Measurements from ENCODE around the gene ACOT8.
"Not testable (repeated sequence)": the region's sequence is repeated elsewhere in the genome, so short reads cannot be mapped to it uniquely, and the experiment has no call there.

The ACOT8 gene

DNA sequence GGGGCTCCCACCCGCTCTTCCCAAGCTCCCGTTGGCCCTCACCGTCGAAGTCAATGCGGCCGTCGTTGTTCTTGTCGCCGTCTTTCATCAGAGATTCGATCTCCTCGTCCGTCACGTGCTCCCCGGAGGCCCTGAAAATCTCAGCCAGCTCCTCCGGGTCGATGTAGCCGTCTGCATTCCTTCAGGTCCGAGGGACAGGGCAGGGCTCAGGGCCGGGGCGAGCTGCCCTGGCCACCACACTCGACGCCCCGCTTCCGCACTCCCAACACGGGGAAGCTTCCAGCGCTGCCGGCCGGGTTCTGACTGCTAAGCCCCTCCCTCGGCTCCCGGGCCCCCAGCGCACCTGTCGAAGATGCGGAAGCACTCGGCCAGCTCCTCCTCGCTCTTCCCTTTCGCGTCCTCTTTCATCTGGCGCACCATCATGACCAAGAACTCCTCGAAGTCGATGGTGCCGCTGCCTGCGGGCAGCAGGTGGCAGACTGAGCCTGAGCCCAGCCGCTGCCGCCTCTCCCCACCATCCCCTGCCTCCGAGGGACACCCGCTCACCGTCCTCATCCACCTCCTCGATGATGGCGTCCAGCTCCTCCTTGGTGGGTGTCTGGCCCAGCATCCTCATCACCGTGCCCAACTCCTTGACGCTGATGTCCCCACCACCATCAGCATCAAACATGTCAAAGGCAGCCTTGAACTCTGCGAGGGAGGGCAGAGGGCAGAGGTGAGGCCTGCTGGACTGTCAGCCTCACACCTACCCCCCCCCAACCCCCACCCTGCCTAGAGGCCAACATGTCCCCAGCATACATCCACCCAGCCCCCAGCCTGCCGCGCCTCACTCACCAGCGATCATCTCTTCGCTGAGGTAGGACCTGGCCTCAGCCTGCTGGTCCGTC is 33.0 kb downstream of the ACOT8 start:
- DNase-seq, result no peak

DNA sequence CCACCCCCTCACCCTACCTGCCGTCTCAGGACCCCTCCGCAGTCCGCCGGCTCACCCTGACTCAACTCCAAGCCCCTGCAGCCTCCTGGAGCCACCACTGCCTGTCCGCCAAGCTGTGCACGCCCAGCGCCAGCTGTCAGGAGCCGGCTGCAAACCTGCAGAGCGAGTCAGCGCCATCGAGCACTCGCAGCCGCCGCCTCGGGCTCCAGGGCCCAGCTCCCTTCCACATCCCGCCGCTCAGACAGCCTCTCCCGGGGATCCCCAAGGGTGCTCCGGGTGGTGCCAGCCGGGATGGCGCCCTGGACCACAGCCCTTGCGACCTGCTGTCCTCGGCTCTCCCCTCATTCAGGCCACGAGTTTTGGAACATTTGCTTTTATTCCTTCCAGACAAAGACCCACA is 34.3 kb downstream of the ACOT8 start:
- DNase-seq, result no peak

DNA sequence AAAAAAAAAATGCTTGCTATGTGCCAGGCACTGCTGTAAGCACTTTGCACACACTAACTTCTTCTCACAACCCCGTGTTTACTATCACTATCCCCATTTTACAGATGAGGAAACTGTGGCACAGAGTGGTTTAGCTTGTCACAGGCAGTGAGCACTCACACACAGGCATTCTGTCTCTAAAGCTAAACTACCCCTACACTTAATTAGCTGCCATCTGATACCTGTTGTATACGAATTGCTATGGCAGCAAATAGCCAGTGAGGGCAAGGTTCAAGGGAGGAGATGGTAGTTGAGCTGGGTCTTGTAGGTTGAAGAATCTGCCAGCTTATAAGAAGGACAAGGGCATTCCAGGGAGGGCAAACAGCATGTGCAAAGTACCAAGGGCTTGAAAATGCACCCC is 35.2 kb downstream of the ACOT8 start:
- no peak for DNase-seq

DNA sequence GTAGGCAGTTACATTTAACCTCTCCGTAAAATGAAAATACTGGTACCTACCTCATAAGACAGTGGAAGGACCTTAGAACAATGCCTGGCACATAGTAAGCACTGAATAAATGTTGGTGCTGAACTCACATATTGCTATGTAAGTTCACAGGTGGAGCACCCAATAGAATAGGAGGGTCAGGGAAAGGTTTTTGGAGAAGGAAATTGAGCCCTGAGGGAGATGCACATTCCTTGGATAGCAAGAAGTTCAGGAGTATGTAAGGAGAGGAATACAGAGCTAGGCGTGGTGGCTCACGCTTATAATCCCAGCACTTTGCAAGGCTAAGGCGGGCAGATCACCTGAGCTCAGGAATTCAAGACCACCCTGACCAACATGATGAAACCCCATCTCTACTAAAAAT is 37.7 kb downstream of the ACOT8 start:
- DNase-seq, result no peak

DNA sequence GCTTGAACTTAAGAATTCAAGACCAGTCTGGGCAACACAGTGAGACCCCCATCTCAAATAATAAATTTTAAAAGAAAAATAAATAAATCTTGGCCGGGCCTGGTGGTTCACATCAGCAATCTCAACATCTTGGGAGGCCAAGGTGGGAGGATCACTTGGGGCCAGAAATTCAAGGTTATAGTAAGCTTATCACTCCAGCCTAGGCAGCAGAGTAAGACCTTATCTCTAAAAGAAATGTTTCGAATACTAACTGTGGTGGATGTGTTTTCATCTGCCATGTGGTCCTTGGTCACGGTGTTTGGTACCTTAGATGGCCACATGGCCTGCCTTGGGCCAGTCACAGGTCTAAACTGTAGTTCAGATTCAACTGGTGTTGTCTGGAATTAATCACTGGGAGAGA is 39.0 kb downstream of the ACOT8 start:
- DNase-seq, result no peak

DNA sequence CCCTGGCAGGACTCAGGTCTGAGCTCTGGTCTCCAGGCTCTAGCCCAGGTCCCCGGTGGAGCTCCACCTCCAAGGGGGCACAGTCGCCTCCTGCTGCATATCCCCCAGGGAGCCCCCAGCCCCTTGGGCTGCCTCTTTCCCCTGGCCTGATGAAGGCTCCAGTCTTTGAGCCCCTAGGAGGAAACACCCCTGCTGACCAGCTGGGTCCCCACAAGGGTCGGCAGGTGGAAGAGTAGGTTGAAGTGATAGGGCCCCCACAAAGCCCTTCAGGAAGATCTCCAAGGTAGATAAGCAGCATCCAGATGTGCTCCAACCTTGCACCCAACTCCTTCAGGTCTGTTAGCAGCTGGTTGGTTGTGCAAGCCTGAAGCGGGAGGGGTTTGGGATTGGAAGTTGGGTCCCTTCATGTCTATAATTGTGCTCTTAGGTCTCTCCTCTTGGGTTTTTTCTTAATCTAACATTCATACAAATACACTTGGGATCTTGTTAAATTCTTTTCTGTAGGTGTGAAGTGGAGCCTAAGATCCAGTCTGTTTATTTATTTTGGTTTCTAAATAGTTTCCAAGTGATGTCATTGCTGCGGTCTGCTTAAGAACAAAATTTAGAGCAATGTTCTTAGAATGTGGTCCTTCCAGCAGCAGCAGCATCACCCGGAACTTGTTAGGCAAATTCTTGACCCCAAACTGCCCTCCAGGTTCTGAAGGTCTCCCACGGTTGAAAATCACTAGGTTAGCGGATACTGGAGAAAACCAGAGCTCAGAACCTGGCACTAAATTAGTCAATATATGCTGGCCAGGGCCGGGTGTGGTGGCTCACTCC is 39.6 kb downstream of the ACOT8 start:
- peak; percentile 80 for DNase-seq

DNA sequence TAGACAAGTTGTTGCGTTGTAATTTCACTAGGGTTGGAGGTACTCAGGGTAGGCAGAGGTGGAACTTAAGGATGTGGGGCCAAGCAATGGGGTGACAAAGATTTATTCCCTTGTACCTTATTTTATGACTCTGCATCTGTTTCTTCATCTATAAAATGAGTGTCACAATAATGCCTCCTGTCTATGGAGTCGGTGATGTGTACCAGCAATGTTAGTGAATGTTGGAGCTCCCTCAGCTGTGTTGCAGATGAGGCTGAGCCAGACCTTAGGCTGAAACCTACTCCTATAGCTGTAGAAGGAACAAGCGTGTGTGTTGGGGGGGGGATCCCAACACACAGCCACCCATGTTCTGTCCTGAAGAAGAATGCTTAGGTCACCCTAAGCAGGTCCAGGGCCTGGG is 40.2 kb downstream of the ACOT8 start:
- DNase-seq, result no peak

DNA sequence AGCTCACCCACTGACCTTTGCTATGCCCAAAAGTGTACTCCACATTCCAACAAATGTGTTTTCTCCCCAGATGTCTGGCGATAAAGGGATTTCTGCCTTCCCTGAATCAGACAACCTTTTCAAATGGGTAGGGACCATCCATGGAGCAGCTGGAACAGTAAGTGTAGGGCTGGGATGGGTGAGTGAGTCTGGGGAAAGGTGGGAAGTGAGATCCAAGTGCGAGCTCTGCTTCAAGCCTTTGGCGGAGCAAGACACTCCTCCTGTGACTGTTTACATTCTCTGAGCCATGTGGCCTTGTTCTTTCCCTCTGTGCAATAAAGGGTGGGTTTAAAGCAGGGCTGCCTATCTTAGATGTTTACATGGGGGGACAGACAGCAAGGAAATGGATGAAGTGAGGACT is 42.9 kb downstream of the ACOT8 start:
- no peak for DNase-seq

DNA sequence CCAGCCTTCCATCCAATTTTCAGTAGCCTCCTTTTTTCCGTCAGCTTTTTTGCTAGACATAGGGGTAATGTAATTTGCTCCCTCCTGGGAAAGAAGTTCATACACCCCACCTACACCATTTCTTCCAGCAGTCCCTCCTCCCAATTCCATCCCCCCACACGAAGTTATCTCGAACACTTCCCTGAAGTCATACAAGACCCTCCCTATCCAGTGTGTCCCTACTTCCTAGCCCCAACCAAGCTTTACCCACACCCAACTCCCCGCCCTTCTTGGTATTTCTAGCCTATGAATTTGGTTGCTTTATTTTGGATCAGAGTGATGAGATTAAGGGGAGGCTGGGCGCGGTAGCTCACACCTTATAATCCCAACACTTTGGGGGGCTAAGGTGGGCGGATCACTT is 43.7 kb downstream of the ACOT8 start:
- no peak for DNase-seq

DNA sequence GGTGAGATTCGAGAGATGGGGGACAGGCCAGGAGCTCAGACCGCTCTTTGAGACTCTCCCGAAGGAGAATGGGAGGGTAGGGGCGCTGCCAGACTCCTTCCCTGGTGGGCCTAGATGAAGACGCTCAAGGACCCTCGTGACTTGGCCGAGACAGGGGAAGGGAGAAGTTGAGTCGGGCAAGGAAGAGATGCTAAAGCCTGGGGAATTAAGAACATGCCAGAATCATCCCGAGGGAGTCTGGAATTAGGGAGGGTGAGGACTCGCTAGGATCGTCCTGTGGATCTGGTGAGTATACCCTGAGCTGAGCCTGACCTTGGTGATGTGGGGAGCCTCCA is 44.2 kb downstream of the ACOT8 start:
- DNase-seq, result no peak

DNA sequence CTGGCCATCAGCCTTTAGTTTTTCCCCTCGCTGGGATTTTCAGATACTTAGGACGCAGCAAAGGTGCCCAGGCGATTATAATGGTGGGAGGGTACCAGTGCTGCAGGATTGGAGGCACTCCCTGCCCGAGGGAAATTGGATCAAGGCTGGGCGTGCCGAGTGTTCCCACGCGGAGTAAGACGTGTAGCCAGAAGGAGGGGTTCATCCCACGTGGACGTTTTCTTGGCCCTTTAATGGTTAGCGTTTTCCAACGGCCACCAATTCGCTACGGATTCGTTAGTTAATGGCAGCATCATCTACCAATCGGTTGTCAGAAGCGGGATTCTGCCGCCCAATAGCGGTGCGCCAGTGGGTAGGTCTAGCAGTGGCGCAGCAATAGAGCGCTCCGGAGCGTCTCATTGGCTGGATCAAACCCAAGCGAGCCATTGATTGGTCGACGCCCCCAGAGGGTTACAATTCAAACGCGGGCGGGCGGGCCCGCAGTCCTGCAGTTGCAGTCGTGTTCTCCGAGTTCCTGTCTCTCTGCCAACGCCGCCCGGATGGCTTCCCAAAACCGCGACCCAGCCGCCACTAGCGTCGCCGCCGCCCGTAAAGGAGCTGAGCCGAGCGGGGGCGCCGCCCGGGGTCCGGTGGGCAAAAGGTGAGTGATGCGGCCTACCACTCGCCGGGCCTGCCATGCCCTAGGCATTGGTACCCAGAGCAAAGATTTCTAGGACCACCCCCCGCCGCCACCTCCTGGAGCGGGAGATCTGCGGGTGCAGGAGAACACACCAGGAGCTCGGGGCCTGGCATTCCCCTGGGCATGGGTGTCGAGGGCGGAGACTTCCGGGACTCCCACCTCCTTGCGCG is 44.8 kb downstream of the ACOT8 start, which contains the start of gene UBE2C:
UBE2C (plus strand) TSS at position 488 of the 849 bp plus-strand sequence; CDS start at position 540, 52 bp downstream.
- DNase-seq, result peak; percentile 93

DNA sequence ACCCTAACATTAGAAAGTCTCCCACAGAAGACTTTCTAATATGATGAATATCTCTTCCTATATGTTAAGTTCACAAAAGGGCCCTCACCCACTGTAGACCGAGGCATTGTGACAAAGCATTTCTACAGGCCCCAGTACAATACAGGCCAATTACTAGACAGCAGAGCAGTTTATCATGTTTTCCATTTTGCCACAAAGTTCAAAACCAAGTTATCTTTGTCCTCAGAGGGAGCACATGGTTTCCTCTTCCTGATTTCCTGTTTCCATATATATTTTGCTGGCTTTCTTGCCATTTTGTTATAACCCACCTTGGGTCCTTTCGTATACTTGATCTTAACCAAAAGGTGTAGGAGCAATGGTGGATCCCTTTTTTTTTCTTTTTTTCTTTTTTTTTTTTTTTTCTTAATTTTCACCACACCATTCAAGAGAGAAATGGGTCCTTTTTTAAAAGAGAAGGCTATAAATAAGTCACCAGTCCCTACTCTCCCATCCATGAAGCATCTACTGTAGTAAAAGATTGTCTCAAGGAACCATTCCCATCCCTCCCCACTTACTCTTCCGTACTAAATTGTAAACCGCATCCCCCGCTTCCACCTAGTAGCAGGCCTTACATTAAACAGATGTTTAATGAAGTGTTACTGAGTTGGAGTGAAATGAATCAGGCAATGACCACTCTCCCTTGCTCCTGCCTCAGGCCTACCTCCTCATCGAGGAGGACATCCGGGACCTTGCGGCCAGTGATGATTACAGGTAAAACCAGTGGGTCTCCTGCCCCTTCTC is 46.8 kb downstream of the ACOT8 start:
- DNase-seq, result no peak

DNA sequence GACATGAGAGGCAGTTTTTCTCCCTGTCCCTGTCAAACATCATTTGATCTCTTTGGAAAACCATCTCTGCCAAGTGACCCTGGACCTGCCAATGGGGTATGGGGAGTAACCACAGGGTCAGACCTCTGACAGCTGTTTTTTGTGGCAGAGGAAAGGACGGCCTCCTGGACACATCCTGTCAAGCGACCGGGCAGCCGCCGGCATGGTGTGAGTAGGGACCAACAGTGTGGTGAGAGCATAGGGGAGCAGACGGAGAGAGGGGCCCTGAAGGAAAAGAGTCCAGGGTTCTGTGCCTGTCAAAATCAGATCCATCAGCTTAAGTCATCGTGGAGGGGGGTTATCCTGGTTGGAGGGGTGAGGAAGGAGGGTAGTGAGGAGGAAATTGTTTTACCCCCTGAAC is 55.3 kb downstream of the ACOT8 start:
- no peak for DNase-seq

DNA sequence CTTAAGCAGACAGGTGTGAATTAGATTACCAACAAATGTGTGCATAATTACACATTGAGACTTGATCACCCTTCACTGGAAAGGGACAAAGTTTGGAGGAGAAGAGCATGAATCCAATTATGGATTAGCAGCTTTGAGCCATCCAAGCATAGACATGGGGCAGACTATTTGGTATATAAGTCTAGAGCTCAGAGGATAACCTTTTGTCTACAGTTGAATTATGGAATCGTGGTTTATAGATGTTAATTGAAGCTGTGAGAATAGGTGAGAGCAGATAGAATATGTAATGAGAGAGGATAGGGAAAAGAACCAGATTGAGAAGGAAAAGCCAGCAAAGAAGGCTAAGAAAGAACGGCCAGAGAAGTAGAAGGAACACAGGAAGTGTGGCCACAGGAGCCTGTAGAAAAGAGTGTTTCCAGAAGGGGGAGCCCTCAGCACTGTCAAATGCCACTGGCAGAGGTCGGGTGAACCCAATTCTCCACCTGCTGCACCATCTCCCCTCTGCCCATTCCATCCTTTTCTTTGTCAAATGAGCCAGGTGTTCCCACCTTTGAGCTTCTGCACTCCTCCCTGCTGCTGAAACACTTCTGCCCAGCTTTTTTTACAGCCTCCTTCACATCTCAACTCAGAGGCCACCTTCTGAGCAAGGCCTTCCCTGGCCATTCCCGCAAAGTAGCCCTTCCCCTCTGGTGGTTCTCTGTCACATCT is 58.1 kb downstream of the ACOT8 start:
- peak; percentile 48 for DNase-seq

DNA sequence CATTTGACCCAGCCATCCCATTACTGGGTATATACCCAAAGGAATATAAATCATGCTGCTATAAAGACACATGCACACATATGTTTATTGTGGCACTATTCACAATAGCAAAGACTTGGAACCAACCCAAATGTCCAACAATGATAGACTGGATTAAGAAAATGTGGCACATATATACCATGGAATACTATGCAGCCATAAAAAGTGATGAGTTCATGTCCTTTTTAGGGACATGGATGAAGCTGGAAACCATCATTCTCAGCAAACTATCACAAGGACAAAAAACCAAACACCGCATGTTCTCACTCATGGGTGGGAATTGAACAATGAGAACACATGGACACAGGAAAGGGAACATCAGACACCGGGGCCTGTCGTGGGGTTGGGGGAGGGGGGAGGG is 59.2 kb downstream of the ACOT8 start:
- not testable (repeated sequence) for DNase-seq

DNA sequence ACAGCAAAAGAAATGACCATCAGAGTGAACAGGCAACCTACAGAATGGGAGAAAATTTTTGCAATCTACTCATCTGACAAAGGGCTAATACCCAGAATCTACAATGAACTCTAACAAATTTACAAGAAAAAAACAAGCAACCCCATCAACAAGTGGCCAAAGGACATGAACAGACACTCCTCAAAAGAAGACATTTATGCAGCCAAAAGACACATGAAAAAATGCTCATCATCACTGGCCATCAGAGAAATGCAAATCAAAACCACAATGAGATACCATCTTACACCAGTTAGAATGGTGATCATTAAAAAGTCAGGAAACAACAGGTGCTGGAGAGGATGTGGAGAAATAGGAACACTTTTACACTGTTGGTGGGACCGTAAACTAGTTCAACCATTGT is 59.7 kb downstream of the ACOT8 start:
- DNase-seq, result not testable (repeated sequence)

DNA sequence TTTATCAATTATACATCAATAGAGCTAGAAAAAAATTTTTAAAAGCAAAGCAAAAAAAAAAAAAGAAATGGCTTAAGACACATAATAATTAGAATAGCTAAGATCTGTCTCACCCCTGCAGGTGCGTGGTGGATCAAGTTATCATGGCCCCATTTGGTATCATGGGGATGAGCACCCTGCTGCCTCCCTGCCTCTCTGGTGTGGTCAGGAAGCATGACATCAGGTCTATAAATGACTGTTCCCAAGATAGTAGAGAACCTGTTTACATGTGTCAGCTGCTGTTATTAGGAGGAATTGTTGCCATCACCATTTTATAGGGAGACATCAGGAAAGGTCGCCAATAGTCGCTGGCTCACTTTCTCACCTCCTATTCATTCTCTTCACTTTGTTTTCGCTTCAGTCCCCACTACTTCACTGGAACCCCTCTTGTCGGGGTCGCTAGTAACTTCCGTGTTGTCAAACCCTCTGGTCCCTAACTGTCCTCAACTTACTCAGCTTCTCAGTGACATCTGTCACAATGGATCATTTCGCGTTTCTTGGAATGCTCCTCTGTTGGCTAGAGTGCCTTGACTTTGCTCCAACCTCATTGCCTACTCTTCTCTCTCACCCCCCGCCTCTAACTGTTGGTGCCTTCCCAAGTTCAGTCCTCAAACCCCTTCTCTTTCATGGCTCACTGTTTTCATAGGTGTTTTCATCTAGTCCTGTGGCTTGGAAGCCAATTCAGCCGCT is 60.7 kb downstream of the ACOT8 start:
- no peak for DNase-seq

DNA sequence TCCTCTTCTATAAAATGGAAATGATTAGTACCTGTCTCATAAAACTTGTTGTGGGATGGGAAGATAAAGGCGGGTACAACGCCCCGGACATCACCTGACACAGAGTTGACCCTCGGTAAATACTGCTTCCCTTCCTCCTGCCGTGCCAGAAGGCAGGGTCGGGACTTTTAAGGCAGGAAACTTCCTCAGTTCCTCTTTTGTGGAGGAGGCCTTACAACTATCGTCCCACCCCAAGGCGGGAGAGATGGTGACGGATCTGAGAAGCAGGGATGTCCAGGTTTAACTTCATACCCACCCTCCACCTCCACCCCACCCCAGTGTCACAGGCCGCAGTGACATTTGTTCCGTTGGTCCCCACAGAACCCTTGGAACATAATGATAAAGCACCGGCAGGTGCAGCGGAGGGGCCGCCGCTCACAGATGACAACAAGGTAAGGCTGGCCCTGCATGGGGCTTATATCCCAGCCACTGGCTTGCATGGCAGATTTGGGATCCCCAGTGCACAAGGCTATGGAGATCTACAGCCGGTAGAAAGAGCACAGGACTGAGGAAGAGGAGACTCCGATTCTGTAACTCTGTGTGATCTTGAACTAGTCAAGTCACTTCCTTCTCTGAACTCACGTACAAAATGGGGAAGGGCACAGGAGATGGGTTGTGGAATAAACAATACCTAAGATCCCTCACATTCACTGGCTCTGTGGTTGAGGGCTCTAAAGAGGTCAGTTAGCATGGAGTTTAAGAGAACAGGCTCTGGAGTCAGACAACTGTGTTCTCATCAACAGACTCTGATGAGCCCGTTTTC is 64.7 kb downstream of the ACOT8 start:
- no peak for DNase-seq

All from kidney glomerular epithelial cell (primary cell).